Endothelial cell of umbilical vein (primary cell): ENCODE data around the gene MTMR6. TPM values are rescaled to one million over a fixed set of nuclear protein-coding genes. Genes with fewer than 3 reads are reported as not detected.
A peak's percentile ranks its signal among the peaks of the same experiment; 100 is the strongest.

Source experiments
- BruUV-seq: library from RNA; stranded (reverse); fragments of 400-500 nt; replicated peaks from 2 replicates; lab custom pipeline; 2021; lab: Mats Ljungman, UMichigan
- CTCF ChIA-PET: fragments of 300-600, 350-600 bp; sonication (Branson Sonifier 250); formaldehyde crosslinking; loops from one replicate; lab custom pipeline; 2021; ENCODE audit warnings: antibody characterized with exemption, inconsistent platforms; lab: Charles Lee
- POLR2A ChIA-PET: fragments of 300-600, 350-600 bp; sonication (Branson Sonifier 250); formaldehyde crosslinking; loops from one replicate; lab custom pipeline; 2021; ENCODE audit warnings: antibody characterized with exemption, inconsistent platforms; lab: Charles Lee
- DNase-seq: peaks from one replicate; pipeline ENCODE4 v3.0.0-alpha.2; 2011; ENCODE audit warnings: low read depth, low spot score
- FAIRE-seq: peaks from 2 replicates; lab custom pipeline; 2011; peaks lifted over from hg19 to GRCh38; lab: Jason Lieb, UNC
- H2AFZ ChIP-seq: 2 replicates; pipeline ENCODE4 v1.6.0; 2012; ENCODE audit warnings: low read depth, low read length, control low read depth, inconsistent platforms
- H3K27ac ChIP-seq: 2 replicates; pipeline ENCODE4 v1.5.1; 2011; ENCODE audit warnings: low read depth, mild to moderate bottlenecking, control low read depth, low read length, moderate library complexity; ENCODE audit not compliant: insufficient read depth
- H3K27me3 ChIP-seq, 2 experiments: 2 replicates each; pipeline versions ENCODE4 v1.6.0 to v1.6.1; 2011; ENCODE audit warnings: low read length in 2 of 2, mixed read lengths in 1 of 2; ENCODE audit not compliant: control insufficient read depth in 2 of 2, insufficient read depth in 2 of 2
- H3K36me3 ChIP-seq, 2 experiments: 2 replicates in 1 of 2; 3 replicates in 1 of 2; pipeline ENCODE4 v1.5.1; 2011; ENCODE audit warnings: low read length in 2 of 2, mild to moderate bottlenecking in 1 of 2, moderate library complexity in 1 of 2; ENCODE audit not compliant: control insufficient read depth in 2 of 2, insufficient read depth in 2 of 2; ENCODE audit errors: extremely low read depth in 1 of 2
- H3K4me1 ChIP-seq: 3 replicates; pipeline ENCODE4 v1.5.1; 2011; ENCODE audit warnings: mild to moderate bottlenecking, low read length; ENCODE audit not compliant: control insufficient read depth, insufficient read depth; ENCODE audit errors: extremely low read depth
- H3K4me2 ChIP-seq: 2 replicates; pipeline ENCODE4 v1.6.1; 2011; ENCODE audit warnings: low read length, control low read depth, mixed read lengths; ENCODE audit not compliant: insufficient read depth
- H3K4me3 ChIP-seq, 3 experiments: fragments of 200-600 bp in 1 of 3; sonication (generic), shearing (Covaris generic) in 1 of 3; replicated peaks in 1 of 3; 2 replicates each; pipeline ENCODE4 v1.5.1; 2011 to 2016; ENCODE audit warnings: control low read depth in 3 of 3, low read length in 3 of 3, mild to moderate bottlenecking in 2 of 3, inconsistent platforms in 1 of 3, low read depth in 1 of 3, moderate library complexity in 1 of 3; ENCODE audit not compliant: insufficient read depth in 1 of 3
- H3K79me2 ChIP-seq: 2 replicates; pipeline ENCODE4 v1.6.0; 2012; ENCODE audit warnings: low read length, inconsistent platforms; ENCODE audit not compliant: control insufficient read depth, insufficient read depth
- H3K9ac ChIP-seq: replicated peaks from 2 replicates; pipeline ENCODE3; 2011; ENCODE audit warnings: low read length, control low read depth; ENCODE audit not compliant: insufficient read depth; ENCODE audit errors: extremely low read depth
- H3K9me1 ChIP-seq: replicated peaks from 3 replicates; pipeline ENCODE4 v1.6.0; 2011; ENCODE audit warnings: mild to moderate bottlenecking, low read length; ENCODE audit not compliant: control insufficient read depth, insufficient read depth; ENCODE audit errors: extremely low read depth
- H3K9me3 ChIP-seq: replicated peaks from 2 replicates; pipeline ENCODE4 v1.5.1; 2012; ENCODE audit warnings: low read length, inconsistent platforms; ENCODE audit not compliant: control insufficient read depth, insufficient read depth
- H4K20me1 ChIP-seq: replicated peaks from 2 replicates; pipeline ENCODE3; 2011; ENCODE audit warnings: mild to moderate bottlenecking, low read length; ENCODE audit not compliant: control insufficient read depth, insufficient read depth; ENCODE audit errors: extremely low read depth
- EZH2 ChIP-seq: IDR thresholded peaks from 2 replicates; pipeline ENCODE4 v1.6.1; 2012; ENCODE audit warnings: borderline replicate concordance, low read depth, mild to moderate bottlenecking, moderate library complexity, low read length, inconsistent platforms; ENCODE audit not compliant: severe bottlenecking
- FOS ChIP-seq: IDR thresholded peaks from 2 replicates; pipeline ENCODE4 v1.6.1; 2011; ENCODE audit warnings: mild to moderate bottlenecking, low read length, moderate library complexity, borderline replicate concordance; ENCODE audit not compliant: insufficient read depth
- GATA2 ChIP-seq: IDR thresholded peaks from 2 replicates; pipeline ENCODE4 v1.7.0; 2011; ENCODE audit warnings: low read depth, mild to moderate bottlenecking, moderate library complexity, mixed read lengths, low read length; ENCODE audit not compliant: insufficient read length, insufficient read depth
- JUN ChIP-seq: IDR thresholded peaks from 2 replicates; pipeline ENCODE4 v1.6.1; 2011; ENCODE audit warnings: borderline replicate concordance, low read depth; ENCODE audit not compliant: insufficient read length, insufficient read depth
- MYC ChIP-seq: IDR thresholded peaks from one replicate; pipeline ENCODE4 v1.6.1; 2011; ENCODE audit warnings: mild to moderate bottlenecking, low read depth, low read length
- POLR2A ChIP-seq: IDR thresholded peaks from 2 replicates; pipeline ENCODE4 v1.6.1; 2012; ENCODE audit warnings: low read depth, mild to moderate bottlenecking, control low read depth, low read length
- POLR2AphosphoS5 ChIP-seq: IDR thresholded peaks from 2 replicates; pipeline ENCODE4 v1.6.1; 2012; ENCODE audit warnings: low read depth, mild to moderate bottlenecking, control low read depth, low read length, moderate library complexity; ENCODE audit not compliant: insufficient read depth
- dilution Hi-C: fragments of 300-500 bp; cut with MboI; formaldehyde crosslinking; loops from one replicate; pipeline ENCODE4 v1.15.0; 2019; ENCODE audit warnings: low sequenced_read_pairs; ENCODE audit not compliant: extremely low pct_ligation_motif_present
- intact Hi-C: fragments of 100-400 bp; cut with micrococcal nuclease; formaldehyde crosslinking; loops from one replicate; pipeline ENCODE4 v1.10.0; 2022
- polyA plus RNA-seq, 4 experiments: library from polyadenylated mRNA; depleted of rRNA in 3 of 4; stranded (reverse) in 3 of 4; unstranded in 1 of 4; fragments of >200 nt; gene quantifications; 2 replicates each; pipeline versions ENCODE4 v1.2.1 to v1.2.3, GENCODE V29; 2011 to 2012; ENCODE audit warnings: missing spikeins in 1 of 4
- total RNA-seq: library from RNA; stranded (reverse); gene quantifications from 2 replicates; pipeline ENCODE4 v1.2.3, GENCODE V29; 2021
- TF ChIP-seq, protein P1 (sequence below), 2 donors: IDR thresholded peaks; 1 replicate in 1 of 2; 2 replicates in 1 of 2; pipeline ENCODE4 v1.5.1; 2011; ENCODE audit warnings: low read length in 2 of 2, mild to moderate bottlenecking in 2 of 2, moderate library complexity in 2 of 2, control low read depth in 1 of 2, inconsistent platforms in 1 of 2, low read depth in 1 of 2; ENCODE audit not compliant: insufficient read depth in 1 of 2; ENCODE audit errors: extremely low read depth in 1 of 2
- TF ChIP-seq, protein P2 (sequence below): IDR thresholded peaks from 2 replicates; pipeline ENCODE4 v1.6.1; 2011; ENCODE audit not compliant: insufficient read depth, insufficient read length

The MTMR6 gene
- total and polyA plus RNA-seq, 2 donors (not counting 3 experiments of a cell fraction or from before 2014, with no cell fraction given): 10.2 to 20.9 TPM

DNA sequence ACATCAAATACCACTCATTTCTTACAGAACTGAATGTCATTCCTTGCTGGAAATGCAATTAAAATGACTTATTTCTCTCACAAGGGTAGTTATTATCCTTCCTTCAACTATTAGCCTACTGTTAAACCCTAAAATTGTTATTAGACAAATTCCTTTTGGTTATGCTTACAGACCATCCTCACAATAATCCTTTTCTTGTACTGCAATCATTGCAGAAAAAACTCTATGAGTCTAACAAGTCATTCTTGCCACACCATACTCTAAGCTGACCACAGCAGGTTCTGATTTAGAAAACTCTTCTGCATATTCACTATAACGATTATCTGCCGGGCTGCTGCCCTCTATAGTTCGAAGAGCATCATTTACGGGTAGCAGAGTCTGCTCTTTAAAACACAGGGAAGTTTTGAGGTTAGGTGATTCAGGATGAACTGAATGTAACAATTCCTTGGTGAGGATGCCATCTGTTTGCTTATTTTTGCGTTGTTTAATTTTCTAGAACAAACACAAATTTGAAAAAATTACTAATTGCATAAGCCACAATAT lies 38.2 kb downstream of the MTMR6 start:
- dilution Hi-C loops (no loop called here), intact Hi-C loops (no loop called here)
- H3K9me3 ChIP-seq: no peaks in the 10 kb centered on the region
- H3K27me3 ChIP-seq: no peaks in the 10 kb centered on the region
- no peak overlapping the region for H3K4me3 ChIP-seq
- POLR2A ChIA-PET: no interaction called here
- TF ChIP-seq, protein P1, sequence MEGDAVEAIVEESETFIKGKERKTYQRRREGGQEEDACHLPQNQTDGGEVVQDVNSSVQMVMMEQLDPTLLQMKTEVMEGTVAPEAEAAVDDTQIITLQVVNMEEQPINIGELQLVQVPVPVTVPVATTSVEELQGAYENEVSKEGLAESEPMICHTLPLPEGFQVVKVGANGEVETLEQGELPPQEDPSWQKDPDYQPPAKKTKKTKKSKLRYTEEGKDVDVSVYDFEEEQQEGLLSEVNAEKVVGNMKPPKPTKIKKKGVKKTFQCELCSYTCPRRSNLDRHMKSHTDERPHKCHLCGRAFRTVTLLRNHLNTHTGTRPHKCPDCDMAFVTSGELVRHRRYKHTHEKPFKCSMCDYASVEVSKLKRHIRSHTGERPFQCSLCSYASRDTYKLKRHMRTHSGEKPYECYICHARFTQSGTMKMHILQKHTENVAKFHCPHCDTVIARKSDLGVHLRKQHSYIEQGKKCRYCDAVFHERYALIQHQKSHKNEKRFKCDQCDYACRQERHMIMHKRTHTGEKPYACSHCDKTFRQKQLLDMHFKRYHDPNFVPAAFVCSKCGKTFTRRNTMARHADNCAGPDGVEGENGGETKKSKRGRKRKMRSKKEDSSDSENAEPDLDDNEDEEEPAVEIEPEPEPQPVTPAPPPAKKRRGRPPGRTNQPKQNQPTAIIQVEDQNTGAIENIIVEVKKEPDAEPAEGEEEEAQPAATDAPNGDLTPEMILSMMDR (IDR thresholded peaks at IDR 0.05; ENCODE audit: extremely low read depth in 1 of 2, insufficient read depth in 1 of 2, low read depth in 1 of 2, low read length in 2 of 2): peak in 1 of 2 donors; percentile 6
- TF ChIP-seq POLR2A: no peak
- no peak overlapping the region for H3K4me2 ChIP-seq
- H4K20me1 ChIP-seq: no peaks in the 10 kb centered on the region
- FAIRE-seq: no peak
- H2AFZ ChIP-seq: no peak overlapping the region
- H3K4me1 ChIP-seq: peaks cover 3% of the 10 kb centered on the region
- CTCF ChIA-PET: interaction anchor here (1.5 to 1.6 kb wide), 2 partner anchors 12 to 39 kb away, joined by 3 read pairs; no protein-coding TSS in a partner anchor
- no TSS peak for BruUV-seq
- DNase-seq: no peak
- no peaks in the 10 kb centered on the region for H3K79me2 ChIP-seq
- H3K9ac ChIP-seq: no peak overlapping the region
- H3K9me1 ChIP-seq: peaks cover 2% of the 10 kb centered on the region
- no peak overlapping the region for H3K27ac ChIP-seq
- H3K36me3 ChIP-seq: peaks cover 0 to 25% of the 10 kb centered on the region in 2 experiments

DNA sequence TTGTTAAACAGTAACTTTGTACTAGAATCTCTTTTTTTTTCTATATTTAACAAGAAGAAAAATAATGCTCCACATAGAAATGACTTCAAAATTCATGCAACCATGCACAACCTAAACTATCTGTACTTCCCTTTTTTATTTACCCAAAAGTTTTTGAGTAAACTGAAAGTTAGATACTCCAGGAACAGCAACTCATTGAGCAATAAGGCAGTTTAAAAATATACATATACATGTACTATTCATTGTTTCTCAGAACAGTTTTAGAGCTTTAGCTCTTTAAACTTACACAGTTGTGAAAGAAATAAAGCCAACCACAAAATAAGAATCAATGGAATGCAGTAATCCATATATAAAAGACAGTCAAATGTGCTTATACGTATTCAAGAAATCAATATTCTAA lies 39.2 kb downstream of the MTMR6 start:
- Histone ChIP-seq H3K9ac (no peak overlapping the region), H3K4me1 (no peaks in the 10 kb centered on the region), H3K27me3 (no peaks in the 10 kb centered on the region), H3K27ac (no peak overlapping the region), H3K4me2 (no peak overlapping the region), H3K4me3 (no peak overlapping the region), H3K9me3 (no peaks in the 10 kb centered on the region), H3K36me3 (peaks cover 0 to 16% of the 10 kb centered on the region in 2 experiments), H4K20me1 (no peaks in the 10 kb centered on the region), H3K9me1 (peaks cover 2% of the 10 kb centered on the region), H3K79me2 (no peaks in the 10 kb centered on the region), H2AFZ (no peak overlapping the region)
- no peak for TF ChIP-seq POLR2AphosphoS5
- TF ChIP-seq POLR2A: no peak
- no peak for TF ChIP-seq JUN
- TF ChIP-seq MYC: no peak
- TF ChIP-seq, protein P2, sequence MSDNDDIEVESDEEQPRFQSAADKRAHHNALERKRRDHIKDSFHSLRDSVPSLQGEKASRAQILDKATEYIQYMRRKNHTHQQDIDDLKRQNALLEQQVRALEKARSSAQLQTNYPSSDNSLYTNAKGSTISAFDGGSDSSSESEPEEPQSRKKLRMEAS: no peak
- no peak for TF ChIP-seq EZH2
- TF ChIP-seq FOS: no peak
- TF ChIP-seq, protein P1 (IDR thresholded peaks at IDR 0.05; ENCODE audit: extremely low read depth in 1 of 2, insufficient read depth in 1 of 2, low read depth in 1 of 2, low read length in 2 of 2): no peak
- TF ChIP-seq GATA2: no peak
- intact Hi-C loops: no loop called here
- POLR2A ChIA-PET: no interaction called here
- DNase-seq: no peak
- dilution Hi-C loops: no loop called here
- no TSS peak for BruUV-seq
- no peak for FAIRE-seq
- CTCF ChIA-PET: interaction anchor here (1.3 to 1.6 kb wide), 3 partner anchors 11 to 40 kb away, joined by 3 read pairs; no protein-coding TSS in a partner anchor
